GM18873 (cell line): ENCODE measurements around the gene IL18BP.

Experiments
- ATAC-seq: cut with Tn5 transposase; IDR thresholded peaks from one replicate; pipeline ENCODE4 v1.9.1; 2021; ENCODE audit warnings: mild to moderate bottlenecking, moderate library complexity, moderate number of reproducible peaks; ENCODE audit not compliant: unreplicated experiment, low FRiP score

The IL18BP gene

DNA sequence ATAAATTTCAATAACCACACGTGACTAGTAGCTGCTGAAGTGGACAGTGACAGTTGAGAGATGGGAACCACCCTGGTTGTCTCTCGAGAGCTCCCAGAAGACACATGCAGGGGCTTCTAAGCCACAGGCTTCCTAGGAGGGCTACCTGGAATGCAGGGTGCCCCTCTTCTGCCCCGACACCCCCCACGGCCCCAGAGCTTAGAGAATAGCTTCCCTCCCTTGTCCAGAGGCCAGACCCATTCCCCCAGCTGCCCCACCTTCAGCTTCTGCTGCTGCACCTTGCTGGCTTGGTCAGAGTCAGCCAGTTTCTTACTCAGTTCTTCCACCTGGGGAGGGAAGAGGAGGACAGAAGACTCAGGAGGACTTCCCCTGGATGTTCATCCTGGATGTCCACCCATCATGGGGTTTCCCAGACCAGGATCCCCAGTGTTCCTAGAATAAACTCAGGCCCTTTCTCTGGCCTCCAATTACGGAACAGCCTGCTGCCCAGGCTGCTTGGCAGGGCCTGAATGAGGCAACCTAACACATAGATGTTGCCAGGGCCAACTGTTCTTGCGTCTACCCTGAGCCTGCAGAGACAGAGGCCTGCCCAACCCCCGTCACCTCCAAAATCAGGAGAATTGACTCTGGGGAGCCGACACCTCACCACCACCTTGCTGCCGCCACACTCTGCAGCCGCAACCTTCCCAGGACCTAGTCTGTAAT is 12.0 kb downstream of the IL18BP start:
- ATAC-seq = no peak

DNA sequence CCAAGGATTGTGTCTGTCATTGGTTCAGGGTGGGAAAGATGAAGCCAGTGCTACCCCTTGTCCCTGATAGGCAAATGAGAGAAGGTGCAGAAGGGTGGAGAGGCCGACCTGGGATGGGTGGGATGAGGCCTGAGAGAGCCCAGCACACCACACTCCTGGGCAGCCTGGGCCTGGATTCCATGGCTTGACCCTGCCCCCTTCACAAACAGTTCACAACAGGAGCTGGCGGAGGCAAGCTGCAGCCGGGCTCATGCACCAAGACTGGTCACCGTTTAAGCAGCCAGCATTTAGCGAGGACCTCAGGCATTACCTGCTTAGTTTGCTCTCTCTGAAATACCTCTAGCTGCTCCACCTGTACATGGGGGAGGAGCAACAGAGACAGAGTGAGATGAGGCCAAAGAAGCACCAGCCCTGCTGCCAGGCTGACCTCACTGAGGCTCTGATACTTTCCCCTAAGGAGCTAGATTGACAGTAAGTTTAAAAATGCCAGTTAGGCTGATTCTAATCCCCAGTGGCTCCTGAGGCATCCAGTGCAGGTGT is 13.5 kb downstream of the IL18BP start:
- no peak for ATAC-seq

DNA sequence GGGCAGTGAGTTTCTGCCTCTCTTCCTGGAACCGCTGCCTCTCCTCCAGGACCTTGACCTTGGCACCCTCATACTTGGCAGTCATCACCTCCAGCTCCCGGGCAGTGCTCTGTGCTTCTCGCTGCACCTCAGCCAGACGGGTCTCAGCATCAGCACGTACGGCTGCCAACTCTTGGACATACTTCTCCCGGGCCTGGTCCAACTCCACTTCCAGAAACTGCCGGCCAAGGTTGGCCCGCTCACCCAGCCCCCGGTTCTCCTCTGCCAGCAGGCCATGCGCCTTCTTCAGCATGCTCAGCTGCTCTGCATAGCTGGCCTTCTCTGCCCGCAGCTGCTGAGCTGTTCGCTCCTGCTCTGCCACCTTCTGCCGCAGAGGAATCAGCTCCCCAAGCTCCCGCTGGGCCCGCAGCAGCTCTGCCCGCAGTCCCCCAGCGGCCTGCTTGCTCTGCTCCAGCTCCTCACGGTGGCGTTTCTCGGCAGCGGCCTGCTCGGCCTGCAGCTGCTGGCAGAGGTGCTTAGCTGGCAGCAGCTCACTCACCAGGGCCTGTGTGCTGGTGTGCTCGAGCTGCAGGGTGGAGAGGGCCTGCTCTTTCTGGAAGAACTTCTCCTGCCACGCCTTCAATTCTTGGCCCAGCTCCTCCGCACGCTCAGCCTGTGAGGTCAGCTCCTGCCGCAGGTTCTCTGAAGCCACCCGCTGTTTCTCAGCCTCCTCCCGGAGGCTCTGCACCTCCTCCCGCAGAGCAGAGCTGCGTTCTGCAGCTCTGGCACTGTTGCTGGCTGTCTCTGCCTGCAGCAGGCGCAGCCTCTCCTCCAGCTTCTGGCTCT is 14.4 kb downstream of the IL18BP start:
- no peak for ATAC-seq

DNA sequence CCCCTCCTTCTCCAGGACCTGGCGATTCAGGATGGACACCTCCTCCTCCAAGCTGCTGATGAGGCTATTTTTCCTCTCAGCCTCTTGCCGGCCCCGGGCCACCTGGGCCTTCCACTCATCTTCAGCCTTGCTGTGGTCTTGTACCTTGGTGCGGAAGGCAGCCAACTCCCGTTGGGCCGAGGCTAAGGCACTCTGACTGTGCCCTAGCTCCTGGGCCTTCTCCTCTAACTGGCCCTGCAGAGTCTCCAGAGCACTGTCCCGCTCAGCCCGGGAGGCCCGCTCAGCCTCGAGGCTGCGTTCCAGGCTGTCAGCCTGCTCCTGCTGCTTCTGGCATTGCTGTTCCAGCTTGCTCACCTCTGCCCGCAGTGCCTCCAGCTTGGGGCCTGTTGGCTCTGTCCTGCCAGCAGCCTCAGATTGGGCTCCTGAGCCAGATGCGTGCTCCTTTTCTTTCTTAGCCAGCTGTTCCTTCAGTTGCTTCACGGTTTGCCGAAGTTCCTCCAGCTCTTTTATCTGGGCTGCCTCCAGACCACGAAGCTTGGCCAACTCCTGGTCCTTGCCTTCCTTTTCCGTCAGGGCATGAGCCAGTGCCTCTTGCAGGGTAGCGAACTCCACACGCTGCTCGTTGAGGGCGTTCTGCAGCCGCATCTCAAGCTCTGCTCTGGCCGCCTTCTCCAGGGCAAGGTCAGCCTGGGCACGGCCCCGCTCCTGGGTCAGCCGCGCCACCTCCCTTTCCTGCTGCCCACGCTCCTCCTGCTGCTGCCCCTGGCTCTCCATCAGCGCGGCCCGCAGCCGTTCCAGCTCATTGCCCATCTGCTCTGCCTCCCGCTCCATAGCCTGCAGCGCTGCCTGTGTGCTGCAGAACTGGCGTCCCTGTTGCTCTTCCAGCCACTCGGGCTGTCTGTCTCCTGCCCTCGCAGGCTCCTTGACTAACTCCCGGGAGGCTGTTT is 15.3 kb downstream of the IL18BP start:
- ATAC-seq = no peak

DNA sequence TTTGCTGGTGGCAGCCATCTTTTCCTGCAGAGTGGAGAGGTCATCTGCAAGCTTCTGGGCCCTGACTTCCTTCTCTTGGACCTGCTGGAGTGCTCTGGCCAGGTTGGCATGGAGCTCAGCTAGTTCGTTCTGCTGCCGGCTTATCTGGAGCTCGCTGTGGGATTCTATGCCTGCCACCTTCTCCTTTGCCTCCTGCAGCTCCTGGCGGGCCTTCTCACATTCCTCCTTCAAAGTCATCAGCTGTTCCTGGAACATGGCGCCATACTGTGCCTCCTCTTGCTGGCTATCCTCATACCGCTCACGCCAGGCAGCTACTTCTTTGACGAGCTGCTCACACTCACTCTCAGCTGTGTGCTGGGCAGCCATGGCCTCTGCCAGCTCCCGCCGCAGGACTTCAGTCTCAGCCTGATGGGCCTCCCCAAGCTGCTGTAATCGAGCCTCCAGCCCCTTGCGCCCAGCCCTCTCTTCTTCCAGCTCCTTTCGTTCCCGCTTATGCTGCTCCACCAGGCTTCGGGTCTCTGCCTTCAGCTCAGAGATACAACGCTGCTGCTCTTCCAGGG is 16.1 kb downstream of the IL18BP start:
- no peak for ATAC-seq

DNA sequence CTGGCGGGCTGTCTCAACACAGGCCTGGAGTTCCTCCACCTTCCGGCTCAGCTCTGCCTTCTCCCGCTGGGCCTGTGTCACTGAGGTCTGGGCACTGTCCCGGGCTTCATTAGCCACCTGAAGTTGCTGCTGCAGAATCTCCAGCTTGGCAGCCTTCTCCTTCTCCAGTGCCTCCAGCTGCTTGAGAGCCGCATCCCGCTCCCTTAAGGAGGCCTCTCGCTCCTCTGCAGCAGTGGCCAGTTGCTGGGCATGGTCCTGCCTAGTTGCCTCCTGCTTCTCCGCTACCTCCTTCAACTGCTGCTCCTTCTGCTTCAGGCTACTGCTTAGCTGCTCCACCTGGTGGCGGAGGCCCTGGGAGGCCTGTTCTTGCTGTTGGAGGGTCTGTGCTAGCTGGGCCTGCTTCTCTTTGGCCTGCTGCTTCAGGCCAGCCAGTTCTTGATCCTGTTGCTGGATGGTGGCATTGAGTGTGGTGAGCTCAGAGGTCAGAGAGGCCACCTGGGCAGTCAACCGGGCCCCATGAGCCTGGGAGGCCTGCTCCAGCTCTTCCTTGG is 16.9 kb downstream of the IL18BP start:
- no peak for ATAC-seq

DNA sequence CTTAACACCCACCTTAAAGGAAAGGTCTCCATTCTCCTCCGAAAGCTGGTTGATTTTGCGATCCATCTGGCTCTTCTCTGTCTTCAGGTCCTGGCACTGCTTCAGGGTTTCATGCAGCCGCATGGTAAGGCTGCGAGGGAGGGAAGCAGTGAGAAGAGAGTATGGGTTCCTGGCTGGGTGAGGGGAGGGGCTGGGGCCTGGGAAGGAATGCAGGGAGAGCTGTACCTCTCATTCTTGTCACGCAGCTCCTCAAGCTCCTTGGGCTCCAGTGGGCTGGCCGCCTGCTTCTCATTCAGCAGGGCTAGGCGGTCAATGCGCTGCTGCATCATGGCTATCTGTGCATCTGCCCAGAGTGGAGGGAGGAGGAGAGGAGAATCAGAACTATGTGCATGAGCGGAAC is 19.5 kb downstream of the IL18BP start:
- ATAC-seq = no peak

DNA sequence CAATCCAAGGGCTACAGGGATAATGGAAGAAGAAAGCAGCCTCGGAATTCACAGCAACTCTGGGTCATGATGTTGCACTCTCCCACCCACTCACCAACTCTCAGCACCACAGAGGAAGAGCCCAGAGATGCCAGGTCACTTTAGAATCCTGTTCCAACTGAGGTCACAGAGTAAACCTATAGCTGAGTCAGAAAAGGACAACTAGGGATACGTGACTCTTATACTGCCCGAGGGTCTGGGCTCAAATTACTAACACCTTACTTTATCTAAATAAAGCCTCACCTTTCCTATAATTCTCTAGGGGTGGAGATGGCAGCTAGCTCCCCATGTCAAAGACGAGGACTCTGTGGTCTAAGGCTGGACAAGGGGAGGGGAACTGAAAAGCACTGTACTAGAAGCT is 24.6 kb downstream of the IL18BP start:
- no peak for ATAC-seq

DNA sequence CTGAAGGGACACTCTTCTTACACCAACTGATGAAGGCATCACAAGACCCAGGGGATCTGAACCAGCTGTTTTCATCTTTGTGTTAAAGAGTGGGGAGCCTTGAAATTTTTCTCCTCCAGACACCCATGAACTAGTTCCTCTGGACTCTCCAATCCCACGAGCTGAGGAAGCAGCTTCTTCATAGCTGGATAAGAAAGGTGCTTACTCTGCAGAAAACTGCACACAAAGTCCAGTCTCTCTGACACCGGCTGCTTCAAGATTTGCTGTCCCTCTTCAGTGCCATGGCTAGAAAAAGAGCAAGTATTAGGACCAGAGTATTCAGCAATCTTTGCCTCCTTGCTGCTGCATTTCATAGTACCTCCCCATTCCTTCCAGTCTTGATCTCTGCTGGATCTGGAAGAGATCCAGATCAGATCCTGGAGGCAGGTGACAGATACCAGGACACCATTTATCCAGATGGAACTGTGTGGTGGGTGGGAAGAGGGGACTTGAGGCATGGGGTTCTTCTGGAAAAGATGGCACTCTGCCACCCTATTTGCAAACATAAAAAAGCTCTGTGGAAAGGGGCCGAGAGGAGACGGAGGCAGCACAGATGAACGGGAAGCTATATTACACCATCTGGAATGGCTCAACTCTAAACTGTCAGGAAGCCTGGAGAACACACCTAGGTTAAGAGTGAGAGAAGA is 25.5 kb downstream of the IL18BP start:
- no peak for ATAC-seq

DNA sequence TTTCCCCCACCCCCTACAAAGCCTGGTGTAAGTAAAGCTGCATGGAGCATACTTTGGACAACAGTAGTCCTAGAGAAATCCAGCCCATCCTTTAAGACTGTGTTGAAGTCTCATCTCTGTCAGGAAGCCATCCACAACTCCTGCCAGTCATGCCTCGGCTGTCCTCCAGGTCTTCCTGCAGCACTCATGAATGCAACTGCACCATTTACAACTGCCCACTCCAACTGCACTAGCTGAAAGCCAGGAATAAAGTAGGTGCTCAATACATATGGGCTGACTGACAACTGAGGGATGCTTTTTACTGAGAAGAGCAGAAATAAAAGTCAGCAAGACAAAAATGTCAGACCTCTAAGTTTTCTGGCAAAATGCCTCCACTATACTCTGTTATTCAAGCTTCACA is 27.4 kb downstream of the IL18BP start:
- ATAC-seq = no peak

DNA sequence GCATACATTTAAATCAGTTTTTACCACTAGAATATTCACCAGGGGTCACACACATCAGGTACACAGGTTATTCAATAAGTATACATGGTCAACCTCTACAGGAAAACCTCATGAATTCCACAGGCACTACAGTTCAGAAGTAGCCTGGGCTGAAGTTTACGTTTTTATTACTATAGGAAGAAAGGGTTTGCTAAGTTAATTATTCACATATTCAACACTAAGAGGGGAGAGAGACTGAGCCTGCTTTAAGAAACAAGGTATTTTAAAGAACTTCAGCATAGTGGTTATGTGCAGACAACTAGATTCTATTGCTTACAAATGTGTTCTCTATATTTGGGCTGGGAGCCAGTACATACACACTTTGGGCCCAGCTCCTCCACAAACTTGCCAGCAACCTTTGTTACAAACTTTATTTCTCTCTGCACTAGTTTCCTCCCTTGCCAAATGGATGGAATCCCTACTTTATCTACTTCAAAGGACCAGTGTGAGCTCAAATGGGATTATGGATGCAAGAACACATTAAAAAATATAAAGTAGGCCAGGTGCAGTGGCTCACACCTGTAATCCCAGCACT is 31.9 kb downstream of the IL18BP start:
- ATAC-seq = no peak

DNA sequence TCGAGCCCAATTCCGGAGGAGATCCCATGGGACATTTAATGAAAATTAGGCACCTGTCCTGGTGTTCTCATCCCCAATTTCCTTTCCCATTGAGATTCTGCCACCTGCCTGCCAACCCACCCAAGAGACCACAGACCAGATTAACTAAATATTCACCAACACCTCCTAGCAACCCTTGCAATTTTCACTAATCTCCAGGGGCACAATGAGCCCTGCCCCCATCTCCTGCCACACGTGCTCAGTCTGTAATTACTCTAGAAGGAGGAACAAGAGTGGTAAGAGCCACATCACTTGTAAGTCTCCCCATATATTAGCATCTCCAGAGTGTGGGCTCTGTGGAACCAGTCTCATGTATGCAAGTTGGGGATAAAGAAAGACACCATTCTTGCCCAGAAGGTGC is 38.0 kb downstream of the IL18BP start:
- no peak for ATAC-seq

DNA sequence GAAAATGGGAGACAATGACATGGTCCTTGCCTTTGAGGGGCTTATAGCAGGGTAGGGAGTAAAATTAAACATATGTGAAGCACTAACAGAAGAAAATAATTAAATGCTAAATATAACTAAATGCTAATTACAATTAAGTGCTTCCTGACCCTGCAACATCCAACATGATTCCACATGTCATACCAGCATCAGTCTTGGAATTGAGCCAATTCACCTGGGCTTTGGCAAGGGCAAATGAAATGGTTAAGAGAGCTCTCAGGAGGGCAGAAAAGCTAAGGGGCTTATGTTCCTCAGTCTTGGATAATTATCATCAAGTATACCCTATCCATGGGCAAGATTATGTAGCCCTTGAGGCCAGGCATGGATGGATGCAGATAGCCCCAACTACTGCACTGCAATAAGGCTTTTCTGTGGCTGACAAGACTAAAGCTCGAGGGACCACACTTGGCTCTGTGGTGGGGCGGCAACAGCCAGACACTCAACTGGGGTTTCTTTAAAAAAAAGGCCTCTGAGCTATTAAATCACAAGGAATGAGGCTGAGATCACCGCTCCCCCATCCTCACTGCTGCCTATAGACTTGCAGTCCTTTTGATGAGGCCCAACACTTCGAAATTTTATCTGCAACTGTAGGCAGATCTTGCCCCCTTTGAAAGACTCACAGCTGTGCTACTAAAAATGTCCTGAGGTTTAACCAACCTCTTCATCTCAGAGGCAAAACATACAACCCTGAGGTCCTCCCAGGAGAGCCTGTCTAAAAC is 39.0 kb downstream of the IL18BP start:
- ATAC-seq = no peak

DNA sequence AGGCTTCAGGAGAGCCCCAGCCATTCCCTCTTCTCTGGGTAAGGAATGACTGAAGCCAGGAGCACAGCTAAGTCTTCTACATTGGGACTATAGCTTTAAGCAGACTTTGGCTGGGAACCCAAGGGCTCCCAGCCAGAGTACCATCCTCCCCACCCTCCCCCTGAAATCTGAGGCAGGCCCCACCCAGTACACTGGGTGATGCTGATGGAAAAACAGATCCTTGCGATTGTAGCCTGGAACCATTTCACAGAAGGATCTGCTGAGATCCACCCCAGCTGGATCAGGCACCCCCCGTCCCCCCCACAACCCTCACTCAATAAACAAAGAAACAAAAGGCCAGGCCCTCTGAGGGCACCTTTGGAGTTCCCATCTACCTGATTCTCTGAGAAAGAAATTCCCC is 39.8 kb downstream of the IL18BP start:
- no peak for ATAC-seq

DNA sequence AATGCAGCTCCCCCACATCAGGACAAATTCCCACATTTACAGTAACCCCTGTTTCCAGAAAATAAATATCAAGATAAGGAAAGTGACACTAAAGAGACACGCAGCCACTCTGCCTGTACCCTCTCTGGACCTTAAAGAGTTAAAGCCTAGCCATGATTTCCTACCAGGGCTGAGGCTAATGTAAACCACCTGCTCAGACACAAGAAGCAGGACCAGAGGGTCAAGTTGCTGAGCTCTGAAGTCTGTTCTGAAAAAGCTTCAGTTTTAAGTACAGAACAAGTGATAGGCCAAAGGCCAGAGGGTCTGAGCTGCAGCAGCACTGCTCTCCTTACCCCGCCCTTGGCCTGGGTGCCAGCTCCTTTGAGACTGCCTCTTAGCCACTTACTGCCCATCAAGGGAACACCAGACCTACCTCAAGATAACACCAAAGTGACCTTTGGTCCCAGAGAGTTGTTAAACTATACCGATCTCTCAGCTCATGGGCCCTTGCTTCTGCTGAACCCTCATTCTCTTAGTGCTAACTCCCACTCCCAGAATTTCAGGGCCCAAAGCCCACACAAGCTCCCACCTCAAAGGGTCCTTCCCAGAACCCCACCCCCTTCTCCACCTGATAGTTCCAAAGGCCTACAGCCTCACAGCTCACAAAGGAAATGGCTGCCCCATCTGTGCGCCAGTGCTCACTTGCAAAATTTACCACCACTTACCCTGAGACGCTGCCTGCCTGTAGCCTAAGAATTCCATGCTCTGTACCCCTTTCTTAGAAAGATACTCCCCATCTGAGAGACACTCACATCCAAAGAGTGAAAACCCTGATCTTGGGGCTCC is 40.5 kb downstream of the IL18BP start:
- no peak for ATAC-seq

DNA sequence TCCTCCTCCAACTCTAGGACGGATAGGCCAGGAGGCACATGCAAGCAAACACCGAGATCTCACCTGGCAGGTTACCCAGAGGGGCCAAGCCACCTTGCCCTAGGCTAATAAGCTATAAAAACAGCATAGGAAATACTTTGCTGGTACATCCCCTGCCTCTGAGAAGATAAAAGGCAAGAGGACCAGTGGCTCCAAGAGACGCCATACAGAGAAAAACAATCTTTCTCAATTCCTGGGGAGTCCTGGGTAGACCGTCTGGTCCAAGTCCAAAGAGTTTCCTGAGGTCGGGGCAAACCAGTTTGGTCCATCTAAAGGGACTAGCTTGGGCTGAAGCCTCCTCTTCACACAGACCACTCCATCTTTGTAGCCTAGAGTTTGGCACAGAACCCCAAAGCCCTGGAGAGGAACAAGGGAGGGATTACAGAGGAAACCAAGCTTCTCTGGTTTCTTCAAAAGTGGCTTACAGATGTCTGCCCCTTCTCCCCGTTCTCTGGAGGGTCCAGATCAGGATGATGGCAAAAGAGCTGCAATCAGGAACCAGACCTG is 41.2 kb downstream of the IL18BP start:
- no peak for ATAC-seq
